ENCODE data around the gene ARHGAP25. TPM values are rescaled to one million over a fixed set of nuclear protein-coding genes. Genes with fewer than 3 reads are reported as not detected.

Gene ARHGAP25
- total RNA-seq: 1 to 10 TPM; 3.7 to 7.0 TPM
- long read RNA-seq, partial matches to known transcripts: 0 of 2 reads
- long read RNA-seq, other reads (novel, unspliced or antisense): 1 of 2 reads

- DNase-seq: peak in 1 of 2 donors; percentile 26
- no peak for ATAC-seq
- intact Hi-C loops (cut with DNase I, micrococcal nuclease): no loop called here
Measured at GRCh38 chr2:68734688-68735525, at the start of gene ARHGAP25. ARHGAP25 (plus strand) TSS chr2:68734811; CDS start chr2:68735200, 389 bp downstream.

- ATAC-seq (no peak), DNase-seq (no peak)
- intact Hi-C loops (cut with DNase I, micrococcal nuclease): no loop called here
Measured at GRCh38 chr2:68686178-68686577, 48.4 kb upstream of the ARHGAP25 start.

GRCh38 chr2:68687018-68687417 is 47.6 kb upstream of the ARHGAP25 start:
- DNase-seq (no peak), ATAC-seq (no peak)
- intact Hi-C loops (cut with DNase I, micrococcal nuclease): no loop called here

GRCh38 chr2:68689553-68690537 is 44.8 kb upstream of the ARHGAP25 start:
- intact Hi-C loops (cut with DNase I, micrococcal nuclease): no loop called here
- DNase-seq: no peak
- no peak for ATAC-seq

GRCh38 chr2:68690851-68691250 is 43.8 kb upstream of the ARHGAP25 start:
- intact Hi-C loops (cut with DNase I, micrococcal nuclease): no loop called here
- no peak for DNase-seq
- no peak for ATAC-seq

GRCh38 chr2:68692511-68692910 is 42.1 kb upstream of the ARHGAP25 start:
- ATAC-seq (no peak), DNase-seq (no peak)
- intact Hi-C loops (cut with DNase I, micrococcal nuclease): no loop called here

- no peak for ATAC-seq
- DNase-seq: no peak
- intact Hi-C loops (cut with DNase I, micrococcal nuclease): no loop called here
Measured at GRCh38 chr2:68693951-68694350, 40.7 kb upstream of the ARHGAP25 start.

- intact Hi-C loops (cut with DNase I, micrococcal nuclease): no loop called here
- DNase-seq (no peak), ATAC-seq (no peak)
Measured at GRCh38 chr2:68695971-68696370, 38.6 kb upstream of the ARHGAP25 start.

- DNase-seq (no peak), ATAC-seq (no peak)
- intact Hi-C loops (cut with DNase I, micrococcal nuclease): no loop called here
Measured at GRCh38 chr2:68696554-68696953, 38.1 kb upstream of the ARHGAP25 start.

GRCh38 chr2:68698567-68699377 is 35.8 kb upstream of the ARHGAP25 start:
- intact Hi-C loops (cut with DNase I, micrococcal nuclease): no loop called here
- ATAC-seq (no peak), DNase-seq (no peak)

- DNase-seq: no peak
- intact Hi-C loops (cut with DNase I, micrococcal nuclease): loop anchor here in 1 of 2 donors (10.0 kb wide), 1 partner anchor 224 kb away; no protein-coding TSS in a partner anchor
Measured at GRCh38 chr2:68700560-68700959, 34.1 kb upstream of the ARHGAP25 start.

GRCh38 chr2:68706637-68707036 is 28.0 kb upstream of the ARHGAP25 start:
- intact Hi-C loops (cut with DNase I, micrococcal nuclease): loop anchor here in 1 of 2 donors (10.0 kb wide), 1 partner anchor 218 kb away; no protein-coding TSS in a partner anchor
- DNase-seq (no peak), ATAC-seq (no peak)

More at GRCh38 chr2:68700560-68700959, 34.1 kb upstream of the ARHGAP25 start:
- ATAC-seq: no peak

- intact Hi-C loops (cut with DNase I, micrococcal nuclease): loop anchor here in 1 of 2 donors (10.0 kb wide), 1 partner anchor 216 kb away; no protein-coding TSS in a partner anchor
- DNase-seq (no peak), ATAC-seq (no peak)
Measured at GRCh38 chr2:68708629-68709028, 26.0 kb upstream of the ARHGAP25 start.

- intact Hi-C loops (cut with DNase I, micrococcal nuclease): loop anchor here in 1 of 2 donors (10.0 kb wide), 1 partner anchor 215 kb away; no protein-coding TSS in a partner anchor
- peak; percentile 80 for ATAC-seq
- no peak for DNase-seq
Measured at GRCh38 chr2:68709421-68709911, 25.1 kb upstream of the ARHGAP25 start.

GRCh38 chr2:68710336-68710735 is 24.3 kb upstream of the ARHGAP25 start:
- DNase-seq (no peak), ATAC-seq (no peak)
- intact Hi-C loops (cut with DNase I, micrococcal nuclease): loop anchor here in 1 of 2 donors (10.0 kb wide), 1 partner anchor 246 kb away; the partner anchor contains the start of genes APLF and FBXO48

- intact Hi-C loops (cut with DNase I, micrococcal nuclease): loop anchor here in 1 of 2 donors (10.0 kb wide), 1 partner anchor 246 kb away; the partner anchor contains the start of genes APLF and FBXO48
- ATAC-seq (no peak), DNase-seq (no peak)
Measured at GRCh38 chr2:68710756-68711155, 23.9 kb upstream of the ARHGAP25 start.

GRCh38 chr2:68714866-68715265 is 19.7 kb upstream of the ARHGAP25 start:
- intact Hi-C loops (cut with DNase I, micrococcal nuclease): loop anchor here in 1 of 2 donors (10.0 kb wide), 1 partner anchor 250 kb away; the partner anchor contains the start of genes APLF and FBXO48
- ATAC-seq: peak; percentile 93
- peak; percentile 63 to 80 for DNase-seq

All from left colon (tissue), 2 donors.